Osteoblast (primary cell): ENCODE measurements around the gene KLHDC1. TPM values are rescaled to one million over a fixed set of nuclear protein-coding genes. Genes with fewer than 3 reads are reported as not detected.
A peak's percentile ranks its signal among the peaks of the same experiment; 100 is the strongest.

Experiments used
- DNase-seq: peaks from one replicate; pipeline ENCODE4 v3.0.0; 2011; ENCODE audit warnings: low spot score, mixed read lengths; ENCODE audit not compliant: insufficient read length; ENCODE audit errors: missing footprints
- H2AFZ ChIP-seq: 2 replicates; pipeline ENCODE4 v1.6.0; 2011; ENCODE audit warnings: mild to moderate bottlenecking, low read length
- H3K27ac ChIP-seq: 2 replicates; pipeline ENCODE4 v1.5.1; 2011; ENCODE audit warnings: mild to moderate bottlenecking, low read depth, low read length, moderate library complexity
- H3K27me3 ChIP-seq: 2 replicates; pipeline ENCODE4 v1.6.0; 2012; ENCODE audit warnings: mild to moderate bottlenecking, control low read depth, inconsistent platforms, low read length, moderate library complexity; ENCODE audit not compliant: insufficient read depth
- H3K36me3 ChIP-seq: 2 replicates; pipeline ENCODE4 v1.5.1; 2011; ENCODE audit warnings: mild to moderate bottlenecking, low read length, control low read depth, moderate library complexity; ENCODE audit not compliant: insufficient read depth
- H3K4me1 ChIP-seq: 2 replicates; pipeline ENCODE4 v1.5.1; 2011; ENCODE audit warnings: mild to moderate bottlenecking, low read length, control low read depth, moderate library complexity; ENCODE audit not compliant: insufficient read depth
- H3K4me2 ChIP-seq: 2 replicates; pipeline ENCODE4 v1.6.0; 2011; ENCODE audit warnings: mild to moderate bottlenecking, low read length; ENCODE audit not compliant: insufficient read depth
- H3K4me3 ChIP-seq: fragments of 200-600 bp; sonication (generic); 3 replicates; pipeline ENCODE4 v1.5.1; 2012; ENCODE audit warnings: mild to moderate bottlenecking, low read length, inconsistent platforms; ENCODE audit not compliant: insufficient read depth
- H3K79me2 ChIP-seq: 2 replicates; pipeline ENCODE4 v1.6.0; 2012; ENCODE audit warnings: mild to moderate bottlenecking, low read length, control low read depth, inconsistent platforms; ENCODE audit not compliant: insufficient read depth
- H3K9me3 ChIP-seq: 2 replicates; pipeline ENCODE4 v1.5.1; 2011; ENCODE audit warnings: low read depth, low read length, control low read depth
- H4K20me1 ChIP-seq: 2 replicates; pipeline ENCODE4 v1.6.0; 2012; ENCODE audit warnings: mild to moderate bottlenecking, low read length, control low read depth; ENCODE audit not compliant: insufficient read depth
- total RNA-seq: library from RNA; depleted of rRNA; stranded (reverse); fragments of >200 nt; gene quantifications from 2 replicates; pipeline ENCODE4 v1.2.3, GENCODE V29; 2012
- TF ChIP-seq, protein P1 (sequence below): IDR thresholded peaks from 2 replicates; pipeline ENCODE4 v1.5.1; 2011; ENCODE audit warnings: mild to moderate bottlenecking, low read depth, low read length, moderate library complexity; ENCODE audit errors: extremely low read depth

The KLHDC1 gene
- total RNA-seq, 1 donor: 2.9 TPM

DNA sequence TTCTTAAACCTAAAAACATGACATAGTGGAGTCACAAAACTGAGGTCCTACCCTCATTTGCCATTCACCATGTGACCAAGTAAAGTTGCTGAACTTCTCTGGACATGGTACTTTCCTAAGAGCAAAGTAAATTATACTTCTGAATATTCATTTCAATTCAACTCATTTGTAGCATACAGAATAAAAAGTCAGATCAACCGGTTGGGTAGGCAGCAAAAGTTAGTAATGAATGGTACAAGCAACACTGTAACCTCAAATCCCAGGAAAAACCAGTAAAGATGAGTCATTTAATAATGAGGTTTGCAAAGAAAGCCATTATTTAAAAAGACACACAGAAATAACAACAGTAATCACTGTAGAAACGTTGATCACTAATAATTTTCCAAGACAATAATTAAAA, 13.6 kb upstream of the KLHDC1 start:
- DNase-seq: no peak
- Histone ChIP-seq H3K4me3 (no peak overlapping the region), H3K79me2 (no peaks in the 10 kb centered on the region), H3K27ac (no peak overlapping the region), H2AFZ (no peak overlapping the region), H3K36me3 (no peaks in the 10 kb centered on the region), H3K4me1 (peaks cover 6% of the 10 kb centered on the region), H3K9me3 (no peaks in the 10 kb centered on the region), H4K20me1 (no peaks in the 10 kb centered on the region), H3K27me3 (no peaks in the 10 kb centered on the region), H3K4me2 (no peak overlapping the region)
- TF ChIP-seq, protein P1, sequence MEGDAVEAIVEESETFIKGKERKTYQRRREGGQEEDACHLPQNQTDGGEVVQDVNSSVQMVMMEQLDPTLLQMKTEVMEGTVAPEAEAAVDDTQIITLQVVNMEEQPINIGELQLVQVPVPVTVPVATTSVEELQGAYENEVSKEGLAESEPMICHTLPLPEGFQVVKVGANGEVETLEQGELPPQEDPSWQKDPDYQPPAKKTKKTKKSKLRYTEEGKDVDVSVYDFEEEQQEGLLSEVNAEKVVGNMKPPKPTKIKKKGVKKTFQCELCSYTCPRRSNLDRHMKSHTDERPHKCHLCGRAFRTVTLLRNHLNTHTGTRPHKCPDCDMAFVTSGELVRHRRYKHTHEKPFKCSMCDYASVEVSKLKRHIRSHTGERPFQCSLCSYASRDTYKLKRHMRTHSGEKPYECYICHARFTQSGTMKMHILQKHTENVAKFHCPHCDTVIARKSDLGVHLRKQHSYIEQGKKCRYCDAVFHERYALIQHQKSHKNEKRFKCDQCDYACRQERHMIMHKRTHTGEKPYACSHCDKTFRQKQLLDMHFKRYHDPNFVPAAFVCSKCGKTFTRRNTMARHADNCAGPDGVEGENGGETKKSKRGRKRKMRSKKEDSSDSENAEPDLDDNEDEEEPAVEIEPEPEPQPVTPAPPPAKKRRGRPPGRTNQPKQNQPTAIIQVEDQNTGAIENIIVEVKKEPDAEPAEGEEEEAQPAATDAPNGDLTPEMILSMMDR: no peak

- Histone ChIP-seq H4K20me1 (no peaks in the 10 kb centered on the region), H3K79me2 (peaks cover 12% of the 10 kb centered on the region), H3K27me3 (no peaks in the 10 kb centered on the region), H3K4me1 (no peaks in the 10 kb centered on the region), H3K4me2 (no peak overlapping the region), H3K9me3 (no peaks in the 10 kb centered on the region), H2AFZ (no peak overlapping the region), H3K36me3 (no peaks in the 10 kb centered on the region), H3K4me3 (no peak overlapping the region), H3K27ac (no peak overlapping the region)
- no peak for DNase-seq
- TF ChIP-seq, protein P1: no peak
Measured at GRCh38 chr14:49686425-49686824, 6.5 kb upstream of the KLHDC1 start.

- Histone ChIP-seq H3K4me1 (no peaks in the 10 kb centered on the region), H3K4me2 (peak within 1 kb of the TSS; percentile 84), H3K27me3 (no peaks in the 10 kb centered on the region), H3K36me3 (no peaks in the 10 kb centered on the region), H3K27ac (peak within 1 kb of the TSS; percentile 50), H3K79me2 (peaks cover 12% of the 10 kb centered on the region), H4K20me1 (no peaks in the 10 kb centered on the region), H3K4me3 (peak within 1 kb of the TSS; percentile 86), H3K9me3 (no peaks in the 10 kb centered on the region), H2AFZ (peak within 1 kb of the TSS; percentile 100)
- TF ChIP-seq, protein P1: no peak
- DNase-seq: peak; percentile 96
Measured at GRCh38 chr14:49687942-49688700, 4.8 kb upstream of the KLHDC1 start, which contains the start of gene POLE2. TSS of gene POLE2 (minus strand) at chr14:49688214. CDS start at chr14:49688203, 11 bp downstream.

- peak overlapping the region; percentile 84 for H3K4me2 ChIP-seq
Measured at GRCh38 chr14:49688701-49689030, 4.3 kb upstream of the KLHDC1 start.

More at GRCh38 chr14:49688701-49689030, 4.3 kb upstream of the KLHDC1 start:
- Histone ChIP-seq H3K4me3 (peak overlapping the region; percentile 86), H3K4me1 (no peaks in the 10 kb centered on the region), H3K36me3 (no peaks in the 10 kb centered on the region), H4K20me1 (no peaks in the 10 kb centered on the region), H2AFZ (peak overlapping the region; percentile 100), H3K9me3 (no peaks in the 10 kb centered on the region), H3K79me2 (peaks cover 12% of the 10 kb centered on the region), H3K27ac (no peak overlapping the region), H3K27me3 (no peaks in the 10 kb centered on the region)
- no peak for DNase-seq
- TF ChIP-seq, protein P1: no peak
